Caco-2 (cell line): ENCODE measurements around the gene PAM. TPM values are rescaled to one million over a fixed set of nuclear protein-coding genes. Genes with fewer than 3 reads are reported as not detected.

Experiments used
- BruUV-seq: library from RNA; stranded (reverse); fragments of 400-500 nt; replicated peaks from 2 replicates; lab custom pipeline; 2021; lab: Mats Ljungman, UMichigan
- CTCF ChIA-PET: fragments of 300-600 bp; sonication (Branson Sonifier 250); formaldehyde crosslinking; loops from one replicate; lab custom pipeline; 2022; ENCODE audit warnings: antibody characterized with exemption; lab: Charles Lee
- POLR2A ChIA-PET: fragments of 300-600 bp; sonication (Branson Sonifier 250); formaldehyde crosslinking; loops from one replicate; lab custom pipeline; 2022; ENCODE audit warnings: antibody characterized with exemption; lab: Charles Lee
- DNase-seq, 2 experiments: peaks; one replicate each; pipeline versions ENCODE4 v3.0.0 to v3.0.0-alpha.2; 2020 to 2022
- H3K27me3 ChIP-seq: replicated peaks from 2 replicates; pipeline ENCODE4 v1.6.0; 2011; ENCODE audit warnings: low read length; ENCODE audit not compliant: control insufficient read depth, insufficient read depth
- H3K36me3 ChIP-seq: 2 replicates; pipeline ENCODE4 v1.5.1; 2011; ENCODE audit warnings: low read length; ENCODE audit not compliant: control insufficient read depth, insufficient read depth
- H3K4me1 ChIP-seq: fragments of 250-450 bp; sonication (Bioruptor Pico); 2 replicates; pipeline ENCODE4 v1.5.1; 2020; ENCODE audit warnings: mild to moderate bottlenecking
- H3K4me3 ChIP-seq: 2 replicates; pipeline ENCODE4 v1.5.1; 2011; ENCODE audit warnings: low read depth, mild to moderate bottlenecking, control low read depth, low read length
- H3K9me3 ChIP-seq: fragments of 250-450 bp; sonication (Bioruptor Pico); 2 replicates; pipeline ENCODE4 v1.5.1; 2020; ENCODE audit warnings: mild to moderate bottlenecking, moderate library complexity
- H3K27ac Mint-ChIP-seq: one replicate; pipeline ENCODE4 v1.8.0; 2022; ENCODE audit warnings: mixed read lengths; ENCODE audit not compliant: unreplicated experiment
- H3K27me3 Mint-ChIP-seq: one replicate; pipeline ENCODE4 v1.8.0; 2022; ENCODE audit warnings: mixed read lengths; ENCODE audit not compliant: insufficient read depth, unreplicated experiment
- H3K36me3 Mint-ChIP-seq: one replicate; pipeline ENCODE4 v1.8.0; 2022; ENCODE audit warnings: mild to moderate bottlenecking, mixed read lengths; ENCODE audit not compliant: insufficient read depth, unreplicated experiment
- H3K4me1 Mint-ChIP-seq: one replicate; pipeline ENCODE4 v1.8.0; 2022; ENCODE audit warnings: low read depth, mixed read lengths; ENCODE audit not compliant: unreplicated experiment
- H3K4me3 Mint-ChIP-seq: one replicate; pipeline ENCODE4 v1.8.0; 2022; ENCODE audit warnings: mild to moderate bottlenecking, moderate library complexity, mixed read lengths; ENCODE audit not compliant: unreplicated experiment
- H3K9me3 Mint-ChIP-seq: one replicate; pipeline ENCODE4 v1.8.0; 2022; ENCODE audit warnings: mixed read lengths; ENCODE audit not compliant: unreplicated experiment
- intact Hi-C: fragments of 100-400 bp; cut with micrococcal nuclease; formaldehyde crosslinking; loops from one replicate; pipeline ENCODE4 v1.10.0; 2022; ENCODE audit not compliant: unreplicated experiment
- total RNA-seq: library from RNA; stranded (reverse); gene quantifications from 2 replicates; pipeline ENCODE4 v1.2.3, GENCODE V29; 2022
- TF ChIP-seq, protein P1 (sequence below), 2 experiments: fragments of 200-600 bp in 1 of 2; IDR thresholded peaks; 1 replicate in 1 of 2; 2 replicates in 1 of 2; pipeline versions ENCODE4 v1.5.1 to v1.8.0; 2011 to 2022; ENCODE audit warnings: antibody characterized with exemption in 1 of 2, control low read depth in 1 of 2, inconsistent platforms in 1 of 2, low read depth in 1 of 2, low read length in 1 of 2, mild to moderate bottlenecking in 1 of 2, moderate library complexity in 1 of 2; ENCODE audit not compliant: insufficient read depth in 1 of 2, severe bottlenecking in 1 of 2, unreplicated experiment in 1 of 2

The PAM gene
- total RNA-seq, 1 experiment from 2014 or later = 48.0 TPM

DNA sequence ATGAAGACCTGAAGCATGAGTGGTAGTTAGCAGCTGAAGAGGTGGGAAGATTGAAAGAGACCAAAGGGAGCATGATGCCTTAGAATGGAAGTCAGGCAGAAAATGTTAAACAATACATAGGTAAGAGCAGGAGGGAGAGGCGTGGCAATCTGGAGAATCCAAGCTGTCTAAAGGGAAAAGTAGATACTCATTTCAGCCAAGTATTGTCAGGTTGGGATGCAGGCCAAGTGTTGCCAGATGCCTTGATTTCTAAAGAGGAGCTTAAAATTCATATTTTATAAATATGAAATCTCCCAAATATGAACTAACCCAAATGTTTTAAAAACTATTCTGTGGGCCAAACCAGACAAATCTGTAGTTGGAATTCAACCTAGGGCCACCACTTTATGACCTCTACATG is 4.2 kb downstream of the PAM start:
- CTCF ChIA-PET = no interaction called here
- BruUV-seq = no TSS peak
- no peak for DNase-seq
- Mint-ChIP-seq H3K27me3 (no peaks in the 10 kb centered on the region), H3K9me3 (no peaks in the 10 kb centered on the region), H3K4me3 (no peak overlapping the region), H3K27ac (no peak overlapping the region), H3K4me1 (peaks cover 6% of the 10 kb centered on the region), H3K36me3 (peaks cover 9% of the 10 kb centered on the region)
- H3K9me3 ChIP-seq = no peaks in the 10 kb centered on the region
- no peaks in the 10 kb centered on the region for H3K36me3 ChIP-seq
- POLR2A ChIA-PET = no interaction called here
- TF ChIP-seq, protein P1, sequence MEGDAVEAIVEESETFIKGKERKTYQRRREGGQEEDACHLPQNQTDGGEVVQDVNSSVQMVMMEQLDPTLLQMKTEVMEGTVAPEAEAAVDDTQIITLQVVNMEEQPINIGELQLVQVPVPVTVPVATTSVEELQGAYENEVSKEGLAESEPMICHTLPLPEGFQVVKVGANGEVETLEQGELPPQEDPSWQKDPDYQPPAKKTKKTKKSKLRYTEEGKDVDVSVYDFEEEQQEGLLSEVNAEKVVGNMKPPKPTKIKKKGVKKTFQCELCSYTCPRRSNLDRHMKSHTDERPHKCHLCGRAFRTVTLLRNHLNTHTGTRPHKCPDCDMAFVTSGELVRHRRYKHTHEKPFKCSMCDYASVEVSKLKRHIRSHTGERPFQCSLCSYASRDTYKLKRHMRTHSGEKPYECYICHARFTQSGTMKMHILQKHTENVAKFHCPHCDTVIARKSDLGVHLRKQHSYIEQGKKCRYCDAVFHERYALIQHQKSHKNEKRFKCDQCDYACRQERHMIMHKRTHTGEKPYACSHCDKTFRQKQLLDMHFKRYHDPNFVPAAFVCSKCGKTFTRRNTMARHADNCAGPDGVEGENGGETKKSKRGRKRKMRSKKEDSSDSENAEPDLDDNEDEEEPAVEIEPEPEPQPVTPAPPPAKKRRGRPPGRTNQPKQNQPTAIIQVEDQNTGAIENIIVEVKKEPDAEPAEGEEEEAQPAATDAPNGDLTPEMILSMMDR (IDR thresholded peaks at IDR 0.05; ENCODE audit: insufficient read depth in 1 of 2, low read depth in 1 of 2, low read length in 1 of 2, severe bottlenecking in 1 of 2, unreplicated experiment in 1 of 2) = no peak
- H3K4me1 ChIP-seq = peaks cover 15% of the 10 kb centered on the region; the same call in 1 of the 2 replicates
- H3K4me3 ChIP-seq = no peak overlapping the region
- H3K27me3 ChIP-seq = no peaks in the 10 kb centered on the region
- intact Hi-C loops = no loop called here

DNA sequence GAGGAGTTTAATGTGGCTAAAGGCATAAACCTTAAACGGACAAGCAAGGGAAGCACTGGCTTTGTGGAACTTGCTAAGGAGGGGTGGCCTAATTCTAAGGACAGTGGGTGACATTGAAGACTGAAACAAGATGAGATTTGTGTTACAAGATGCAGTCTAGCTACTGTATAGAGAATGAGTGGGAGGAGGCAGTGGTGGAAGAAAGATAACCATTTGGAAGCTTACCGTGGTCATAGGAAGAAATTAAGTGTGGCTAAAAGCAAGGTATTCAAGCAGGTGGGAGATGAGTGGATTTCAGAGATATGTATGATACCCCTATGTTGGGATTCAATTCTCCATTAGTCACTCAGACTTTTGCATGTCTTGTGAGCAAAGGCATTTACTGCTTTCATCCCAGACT is 4.6 kb downstream of the PAM start:
- TF ChIP-seq, protein P1 (IDR thresholded peaks at IDR 0.05; ENCODE audit: insufficient read depth in 1 of 2, low read depth in 1 of 2, low read length in 1 of 2, severe bottlenecking in 1 of 2, unreplicated experiment in 1 of 2) = no peak
- no peaks in the 10 kb centered on the region for H3K27me3 ChIP-seq
- POLR2A ChIA-PET = no interaction called here
- no peak overlapping the region for H3K4me3 Mint-ChIP-seq
- CTCF ChIA-PET = no interaction called here
- no peak overlapping the region for H3K4me3 ChIP-seq
- DNase-seq = no peak
- H3K4me1 Mint-ChIP-seq = peaks cover 6% of the 10 kb centered on the region
- BruUV-seq = no TSS peak
- no peaks in the 10 kb centered on the region for H3K27me3 Mint-ChIP-seq
- H3K9me3 ChIP-seq = no peaks in the 10 kb centered on the region
- no peaks in the 10 kb centered on the region for H3K36me3 ChIP-seq
- H3K27ac Mint-ChIP-seq = no peak overlapping the region
- peaks cover 9% of the 10 kb centered on the region for H3K36me3 Mint-ChIP-seq
- intact Hi-C loops = no loop called here
- H3K9me3 Mint-ChIP-seq = no peaks in the 10 kb centered on the region
- peaks cover 15% of the 10 kb centered on the region; the same call in 1 of the 2 replicates for H3K4me1 ChIP-seq

DNA sequence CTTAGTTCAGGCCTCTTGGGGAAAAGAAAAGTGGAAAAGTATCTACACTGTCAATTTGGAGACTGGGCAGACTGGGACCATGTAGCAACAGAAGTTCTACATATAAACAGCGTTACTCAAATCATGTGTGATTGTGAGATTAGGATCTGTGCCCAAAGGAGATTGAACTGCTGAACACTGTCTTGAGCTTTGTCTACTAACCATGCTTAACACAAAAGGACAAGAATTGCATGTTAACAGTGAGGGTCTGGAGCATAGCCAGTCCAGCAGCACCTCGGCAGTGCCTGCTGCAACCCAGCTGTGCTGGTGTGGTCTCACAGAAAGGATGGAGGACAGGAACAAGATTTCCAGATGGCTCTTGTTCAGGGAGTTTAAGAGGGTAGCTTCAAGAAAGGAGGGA is 5.7 kb downstream of the PAM start:
- no peaks in the 10 kb centered on the region for H3K9me3 ChIP-seq
- ChIA-PET POLR2A (no interaction called here), CTCF (no interaction called here)
- no peaks in the 10 kb centered on the region for H3K9me3 Mint-ChIP-seq
- no peaks in the 10 kb centered on the region for H3K27me3 Mint-ChIP-seq
- BruUV-seq = no TSS peak
- H3K36me3 Mint-ChIP-seq = peaks cover 3% of the 10 kb centered on the region
- H3K4me3 Mint-ChIP-seq = no peak overlapping the region
- peaks cover 15% of the 10 kb centered on the region; the same call in 1 of the 2 replicates for H3K4me1 ChIP-seq
- DNase-seq = no peak
- intact Hi-C loops = no loop called here
- no peak overlapping the region for H3K27ac Mint-ChIP-seq
- H3K4me1 Mint-ChIP-seq = peaks cover 6% of the 10 kb centered on the region
- TF ChIP-seq, protein P1 (IDR thresholded peaks at IDR 0.05; ENCODE audit: insufficient read depth in 1 of 2, low read depth in 1 of 2, low read length in 1 of 2, severe bottlenecking in 1 of 2, unreplicated experiment in 1 of 2) = no peak
- H3K4me3 ChIP-seq = no peak overlapping the region
- no peaks in the 10 kb centered on the region for H3K27me3 ChIP-seq
- no peaks in the 10 kb centered on the region for H3K36me3 ChIP-seq
